GM23248 (cell line): ENCODE measurements around the gene TMEM171. TPM values are rescaled to one million over a fixed set of nuclear protein-coding genes. Genes with fewer than 3 reads are reported as not detected.

ENCODE experiments used
- DNase-seq: peaks from one replicate; pipeline ENCODE4 v3.0.0-alpha.2; 2015
- H2AFZ ChIP-seq: fragments of 200-600 bp; sonication (generic); 2 replicates; pipeline ENCODE4 v1.6.1; 2016; ENCODE audit warnings: antibody characterized with exemption
- H3F3A ChIP-seq: fragments of 200-600 bp; sonication (generic); 2 replicates; pipeline ENCODE4 v1.6.1; 2016; ENCODE audit warnings: mild to moderate bottlenecking, antibody characterized with exemption, mixed run types; ENCODE audit not compliant: insufficient read depth
- H3K27ac ChIP-seq: fragments of 200-600 bp; sonication (generic); 2 replicates; pipeline ENCODE4 v1.5.1; 2016; ENCODE audit warnings: mild to moderate bottlenecking
- H3K27me3 ChIP-seq: fragments of 200-600 bp; sonication (generic); replicated peaks from 2 replicates; pipeline ENCODE4 v1.6.1; 2016; ENCODE audit warnings: mild to moderate bottlenecking; ENCODE audit not compliant: insufficient read depth
- H3K36me3 ChIP-seq: fragments of 200-600 bp; sonication (generic); 2 replicates; pipeline ENCODE4 v1.6.1; 2016; ENCODE audit warnings: low read depth, mild to moderate bottlenecking
- H3K4me1 ChIP-seq: fragments of 200-600 bp; sonication (generic); 2 replicates; pipeline ENCODE4 v1.6.1; 2016; ENCODE audit warnings: mild to moderate bottlenecking; ENCODE audit not compliant: insufficient read depth
- H3K4me2 ChIP-seq: fragments of 200-600 bp; sonication (generic); one replicate; pipeline ENCODE4 v1.6.1; 2016; ENCODE audit warnings: mild to moderate bottlenecking; ENCODE audit not compliant: unreplicated experiment
- H3K4me3 ChIP-seq: fragments of 200-600 bp; sonication (generic); 2 replicates; pipeline ENCODE4 v1.5.1; 2016; ENCODE audit warnings: mild to moderate bottlenecking
- H3K79me2 ChIP-seq: fragments of 200-600 bp; sonication (generic); 2 replicates; pipeline ENCODE4 v1.6.1; 2016; ENCODE audit warnings: mild to moderate bottlenecking; ENCODE audit not compliant: insufficient read depth
- H3K9ac ChIP-seq: fragments of 200-600 bp; sonication (generic); 2 replicates; pipeline ENCODE4 v1.6.1; 2016; ENCODE audit warnings: mild to moderate bottlenecking
- H3K9me2 ChIP-seq: fragments of 200-600 bp; sonication (generic); 2 replicates; pipeline ENCODE4 v1.6.1; 2016; ENCODE audit warnings: mixed run types, mild to moderate bottlenecking, moderate library complexity; ENCODE audit not compliant: insufficient read depth
- H3K9me3 ChIP-seq: fragments of 200-600 bp; sonication (generic); one replicate; pipeline ENCODE4 v1.6.1; 2017; ENCODE audit warnings: low read depth
- H4K20me1 ChIP-seq: fragments of 200-600 bp; sonication (generic); 2 replicates; pipeline ENCODE4 v1.6.0; 2016; ENCODE audit not compliant: insufficient read depth
- EZH2 ChIP-seq: fragments of 200-600 bp; sonication (generic); IDR thresholded peaks from 2 replicates; pipeline ENCODE4 v1.6.1; 2018; ENCODE audit warnings: antibody characterized with exemption, mild to moderate bottlenecking; ENCODE audit not compliant: insufficient read depth, poor library complexity, severe bottlenecking
- EZH2phosphoT487 ChIP-seq: fragments of 200-600 bp; sonication (generic); IDR thresholded peaks from 2 replicates; pipeline ENCODE4 v1.6.1; 2018; ENCODE audit warnings: antibody characterized with exemption, moderate library complexity, mild to moderate bottlenecking, low read depth; ENCODE audit not compliant: insufficient read depth
- WGBS, 2 experiments: methylation state at CpG; one replicate each; pipeline ENCODE4 v1.1.6; 2015 to 2017; ENCODE audit warnings: low lambda C conversion rate in 2 of 2, low coverage in 1 of 2; ENCODE audit errors: missing lambda C conversion rate in 2 of 2; 5-methylcytosine and 5-hydroxymethylcytosine counted together
- in situ Hi-C: fragments of 300-500 bp; cut with MboI; formaldehyde crosslinking; loops from 2 replicates; pipeline ENCODE4 v1.15.0; 2020
- polyA plus RNA-seq: library from polyadenylated mRNA; unstranded; fragments of >200 nt; fragmentation: Nextera tagmentation; extraction: Ambion mirVana; gene quantifications from 2 replicates; pipeline ENCODE4 v1.2.1, GENCODE V29; 2016
- total RNA-seq: library from RNA; depleted of rRNA; stranded (reverse); fragments of >200 nt; shearing (Covaris generic); gene quantifications from 2 replicates; pipeline ENCODE4 v1.2.3, GENCODE V29; 2014

TMEM171 gene
- total and polyA plus RNA-seq, 2 experiments from 2014 or later = 6.7 to 11.0 TPM

DNA sequence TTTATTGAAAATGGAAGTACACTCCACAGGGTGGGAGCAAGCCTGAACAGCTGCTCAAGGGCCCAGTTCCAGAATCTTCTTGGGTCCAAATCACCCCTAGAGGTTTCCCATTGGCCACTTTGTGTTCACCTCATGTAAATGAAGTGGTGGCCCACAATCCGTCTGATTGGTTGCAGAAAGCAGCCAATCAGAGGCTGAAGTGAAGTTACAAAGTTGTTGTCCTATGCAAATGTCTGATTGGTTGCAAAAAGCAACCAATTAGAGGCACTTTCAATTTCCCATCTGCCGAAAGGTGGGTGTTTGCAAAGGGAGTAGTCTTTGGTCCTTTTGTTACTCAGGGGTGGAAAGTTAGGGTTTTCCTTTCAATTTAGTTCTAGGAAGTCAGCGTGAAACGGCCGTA is 8.8 kb downstream of the TMEM171 start:
- Histone ChIP-seq H3F3A (no peaks in the 10 kb centered on the region), H3K36me3 (no peaks in the 10 kb centered on the region), H2AFZ (no peak overlapping the region), H3K4me1 (no peaks in the 10 kb centered on the region), H4K20me1 (no peaks in the 10 kb centered on the region), H3K27ac (no peak overlapping the region), H3K9me2 (no peaks in the 10 kb centered on the region), H3K79me2 (no peaks in the 10 kb centered on the region), H3K4me2 (no peak overlapping the region), H3K9ac (no peak overlapping the region), H3K9me3 (no peaks in the 10 kb centered on the region), H3K27me3 (no peaks in the 10 kb centered on the region), H3K4me3 (no peak overlapping the region)
- TF ChIP-seq EZH2 = no peak
- TF ChIP-seq EZH2phosphoT487 = no peak
- in situ Hi-C loops = no loop called here
- 90 to 93% methylated on average over 5 of the region's 5 CpGs for WGBS, 2 experiments
- DNase-seq = no peak

DNA sequence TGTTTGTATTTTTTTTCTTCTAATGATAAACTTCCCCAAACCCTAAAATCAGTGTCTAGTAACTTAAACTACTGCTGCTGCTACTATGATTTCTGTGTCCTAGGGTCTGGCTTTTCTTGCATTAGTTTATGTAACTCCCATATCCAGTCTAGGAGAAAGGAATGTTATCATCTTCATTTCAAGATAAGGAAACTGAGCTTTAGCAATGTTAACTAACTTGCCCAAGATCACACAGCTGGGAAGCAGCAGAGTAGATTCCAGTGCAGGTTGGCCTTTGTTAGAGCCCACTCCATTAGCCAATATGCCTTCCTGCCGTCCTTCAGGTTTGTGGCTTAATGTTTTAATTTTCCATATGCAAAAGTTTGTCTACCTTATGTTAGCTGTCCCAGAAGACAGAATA is 10.4 kb downstream of the TMEM171 start:
- Histone ChIP-seq H3K9ac (no peak overlapping the region), H3K9me3 (no peaks in the 10 kb centered on the region), H4K20me1 (no peaks in the 10 kb centered on the region), H3K79me2 (no peaks in the 10 kb centered on the region), H3K27me3 (no peaks in the 10 kb centered on the region), H3K4me3 (no peak overlapping the region), H3K4me2 (no peak overlapping the region), H3K9me2 (no peaks in the 10 kb centered on the region), H3K4me1 (no peaks in the 10 kb centered on the region), H3K36me3 (no peaks in the 10 kb centered on the region), H3F3A (no peaks in the 10 kb centered on the region), H3K27ac (no peak overlapping the region), H2AFZ (no peak overlapping the region)
- WGBS, 2 experiments = 90 to 97% methylated on average over 1 of the region's 1 CpG
- DNase-seq = no peak
- TF ChIP-seq EZH2phosphoT487 = no peak
- no peak for TF ChIP-seq EZH2
- in situ Hi-C loops = no loop called here

DNA sequence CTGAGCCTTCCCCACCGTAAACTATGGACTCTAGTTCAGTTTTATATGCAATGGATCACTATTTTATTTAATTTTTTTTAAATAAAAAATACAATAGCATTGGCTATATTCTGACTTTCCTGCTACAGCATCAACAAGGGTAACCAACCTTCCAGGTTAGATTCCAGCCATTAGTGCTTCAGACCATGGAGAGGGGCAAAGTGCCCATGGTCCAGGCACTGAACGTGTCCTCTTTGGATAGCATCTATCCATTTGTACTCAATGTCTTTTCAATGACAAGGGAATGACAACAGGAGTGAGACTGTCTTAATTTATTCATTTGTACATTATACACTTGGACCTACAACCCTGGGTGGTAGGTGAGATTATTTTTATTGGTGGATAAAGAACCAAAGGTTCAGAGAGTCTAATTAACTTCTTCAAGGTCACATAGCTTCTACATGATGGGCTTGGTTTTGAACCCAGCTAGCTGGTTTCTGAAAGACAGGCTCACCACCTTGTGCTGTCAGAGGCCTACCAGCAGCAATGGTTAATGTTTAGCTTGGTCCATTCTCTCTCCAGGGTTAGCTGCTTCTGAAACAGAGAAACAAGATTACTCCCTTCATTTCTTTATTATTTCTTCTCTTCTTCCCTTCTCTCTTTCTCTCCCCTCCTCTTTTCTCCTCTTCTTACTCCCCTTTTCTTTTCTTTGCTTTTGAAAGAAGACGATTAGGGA is 11.5 kb downstream of the TMEM171 start:
- Histone ChIP-seq H3K27ac (no peak overlapping the region), H4K20me1 (no peaks in the 10 kb centered on the region), H3K9me2 (no peaks in the 10 kb centered on the region), H3K79me2 (no peaks in the 10 kb centered on the region), H3K4me2 (no peak overlapping the region), H3K4me3 (no peak overlapping the region), H2AFZ (no peak overlapping the region), H3K9me3 (no peaks in the 10 kb centered on the region), H3K4me1 (no peaks in the 10 kb centered on the region), H3K36me3 (no peaks in the 10 kb centered on the region), H3K27me3 (no peaks in the 10 kb centered on the region), H3F3A (no peaks in the 10 kb centered on the region), H3K9ac (no peak overlapping the region)
- in situ Hi-C loops = no loop called here
- WGBS, 2 experiments = 65 to 69% methylated on average over 3 of the region's 3 CpGs
- no peak for DNase-seq
- no peak for TF ChIP-seq EZH2
- TF ChIP-seq EZH2phosphoT487 = no peak

DNA sequence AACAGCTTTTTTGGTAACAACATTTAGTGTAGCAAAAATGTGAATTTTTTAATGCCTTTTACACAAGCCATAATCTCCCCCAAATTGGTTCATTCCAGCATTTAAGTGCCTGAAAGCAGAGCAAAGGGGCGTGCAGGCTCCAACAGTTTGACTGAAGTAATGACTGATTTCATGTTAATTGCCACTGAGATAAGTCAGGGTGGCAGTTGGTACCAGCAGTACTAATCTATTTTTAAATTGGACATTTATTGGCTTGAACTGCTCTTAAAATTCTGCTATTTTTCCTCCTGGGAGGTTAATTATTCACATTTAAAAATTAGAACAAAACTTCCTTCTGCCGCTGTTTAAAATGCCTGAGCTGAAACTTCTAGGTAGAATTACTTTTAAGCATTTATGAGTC is 12.4 kb downstream of the TMEM171 start:
- Histone ChIP-seq H4K20me1 (no peaks in the 10 kb centered on the region), H3K4me2 (no peak overlapping the region), H3K9me3 (no peaks in the 10 kb centered on the region), H3K4me3 (no peak overlapping the region), H3K9ac (no peak overlapping the region), H3K9me2 (no peaks in the 10 kb centered on the region), H3K27me3 (no peaks in the 10 kb centered on the region), H2AFZ (no peak overlapping the region), H3K36me3 (no peaks in the 10 kb centered on the region), H3K4me1 (no peaks in the 10 kb centered on the region), H3F3A (no peaks in the 10 kb centered on the region), H3K27ac (no peak overlapping the region), H3K79me2 (no peaks in the 10 kb centered on the region)
- TF ChIP-seq EZH2phosphoT487 (no peak), EZH2 (no peak)
- in situ Hi-C loops = no loop called here
- no peak for DNase-seq
- WGBS, 2 experiments = 88 to 96% methylated on average over 2 of the region's 2 CpGs
